ENCODE data around the gene CLDN19. TPM values are rescaled to one million over a fixed set of nuclear protein-coding genes. Genes with fewer than 3 reads are reported as not detected.
A peak's percentile ranks its signal among the peaks of the same experiment; 100 is the strongest.

The CLDN19 gene, protein sequence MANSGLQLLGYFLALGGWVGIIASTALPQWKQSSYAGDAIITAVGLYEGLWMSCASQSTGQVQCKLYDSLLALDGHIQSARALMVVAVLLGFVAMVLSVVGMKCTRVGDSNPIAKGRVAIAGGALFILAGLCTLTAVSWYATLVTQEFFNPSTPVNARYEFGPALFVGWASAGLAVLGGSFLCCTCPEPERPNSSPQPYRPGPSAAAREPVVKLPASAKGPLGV
- total RNA-seq (2021) (not detected in 2 replicates), Bru-seq, nascent RNA (not detected), BruChase-seq, experiment 1, labeled RNA remaining after a 2-hour chase (not detected), BruChase-seq, experiment 2, labeled RNA remaining after a 6-hour chase (not detected)
- long read RNA-seq = 0 reads

DNA sequence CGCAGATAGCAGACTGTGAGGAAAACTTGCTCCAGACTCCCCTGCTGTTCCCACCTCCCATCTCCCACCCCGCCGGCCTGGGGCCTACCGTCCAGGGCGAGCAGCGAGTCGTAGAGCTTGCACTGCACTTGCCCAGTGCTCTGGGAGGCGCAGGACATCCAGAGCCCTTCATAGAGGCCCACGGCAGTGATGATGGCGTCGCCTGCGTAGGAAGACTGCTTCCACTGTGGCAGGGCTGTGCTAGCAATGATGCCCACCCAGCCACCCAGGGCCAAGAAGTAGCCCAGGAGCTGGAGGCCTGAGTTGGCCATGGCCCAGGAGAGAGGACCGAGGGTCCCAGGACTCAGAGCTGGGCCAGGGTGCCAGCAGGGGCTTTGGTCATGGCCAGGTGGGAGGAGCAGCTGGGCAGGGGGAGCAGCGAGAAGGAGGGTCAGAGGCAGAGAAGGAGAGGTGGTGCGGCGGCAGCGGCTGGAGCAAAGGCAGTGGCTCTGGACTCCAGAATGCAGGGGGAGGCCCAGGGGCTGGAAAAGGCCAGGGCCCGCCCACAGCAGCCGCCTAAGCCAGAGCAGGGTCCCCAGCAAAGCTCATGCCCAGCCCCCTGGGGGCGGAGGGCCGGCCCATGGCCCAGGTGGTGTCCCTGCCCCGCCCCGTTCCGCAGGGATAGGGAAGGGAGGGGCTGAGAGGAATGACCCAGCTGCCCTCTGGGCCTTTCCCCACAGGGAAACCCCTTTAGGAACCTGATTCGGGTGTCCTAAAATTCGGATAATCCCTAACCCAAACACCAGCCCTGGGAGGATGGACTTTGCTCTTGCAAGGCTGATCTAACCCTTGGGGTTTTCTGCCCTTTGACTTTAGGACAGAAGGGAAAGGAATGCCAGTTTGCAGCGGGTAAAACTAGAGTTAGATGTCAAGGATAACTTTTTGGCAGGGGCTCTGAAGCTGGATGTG is at the start of gene CLDN19:
Gene CLDN19, minus strand, starts transcription at position 484 of the 948 bp plus-strand sequence. Its CDS starts 173 bp downstream, at position 311.
- intact Hi-C loops (cut with micrococcal nuclease; ENCODE audit: unreplicated experiment) = loop anchor here (10.0 kb wide), 1 partner anchor 395 kb away; no protein-coding TSS in a partner anchor
- CTCF ChIA-PET = no interaction called here
- Histone ChIP-seq H3K27ac (ENCODE audit: low read depth, low read length, poor library complexity, severe bottlenecking) (peak within 1 kb of the TSS; percentile 42), H3K4me1 (ENCODE audit: insufficient read depth, low read length, poor library complexity, severe bottlenecking) (peaks cover 11% of the 10 kb centered on the region), H3K9me3 (ENCODE audit: low read depth, low read length, poor library complexity, severe bottlenecking) (no peaks in the 10 kb centered on the region), H3K27me3 (replicated peaks; ENCODE audit: insufficient read depth, low read depth, low read length, poor library complexity) (no peaks in the 10 kb centered on the region), H3K4me3 (ENCODE audit: low read depth, low read length, poor library complexity, severe bottlenecking) (no peak within 1 kb of the TSS), H3K36me3 (ENCODE audit: insufficient read depth, low read length, poor library complexity, severe bottlenecking) (no peaks in the 10 kb centered on the region)
- no TSS peak for BruUV-seq (replicated peaks)
- TF ChIP-seq EZH2 (IDR thresholded peaks at IDR 0.05; ENCODE audit: borderline replicate concordance, low read depth, low read length, poor library complexity, severe bottlenecking) = no peak
- no peak for DNase-seq (ENCODE audit: low spot score)
- POLR2A ChIA-PET (ENCODE audit: low non-redundant PET) = no interaction called here

DNA sequence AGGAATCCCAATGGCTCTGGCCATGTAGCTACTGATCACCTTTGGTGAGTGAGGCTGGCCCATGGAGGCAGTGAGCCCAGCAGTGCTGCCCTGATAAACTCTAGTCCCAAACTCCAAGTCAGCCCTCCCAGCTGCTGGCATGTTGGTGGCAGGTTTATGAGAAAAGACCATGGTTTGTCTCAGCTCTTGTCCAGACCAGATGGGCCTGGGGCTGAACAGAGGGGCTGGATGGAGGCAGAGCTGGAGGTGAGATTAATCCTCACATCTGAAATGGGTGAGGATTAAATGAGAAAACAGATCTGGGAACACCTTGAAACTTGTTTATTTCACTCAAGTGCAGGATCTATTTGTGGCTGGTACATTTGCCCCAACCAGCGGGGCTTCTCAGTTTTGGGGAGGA is 48.0 kb upstream of the CLDN19 start:
- no TSS peak for BruUV-seq (replicated peaks)
- CTCF ChIA-PET = no interaction called here

DNA sequence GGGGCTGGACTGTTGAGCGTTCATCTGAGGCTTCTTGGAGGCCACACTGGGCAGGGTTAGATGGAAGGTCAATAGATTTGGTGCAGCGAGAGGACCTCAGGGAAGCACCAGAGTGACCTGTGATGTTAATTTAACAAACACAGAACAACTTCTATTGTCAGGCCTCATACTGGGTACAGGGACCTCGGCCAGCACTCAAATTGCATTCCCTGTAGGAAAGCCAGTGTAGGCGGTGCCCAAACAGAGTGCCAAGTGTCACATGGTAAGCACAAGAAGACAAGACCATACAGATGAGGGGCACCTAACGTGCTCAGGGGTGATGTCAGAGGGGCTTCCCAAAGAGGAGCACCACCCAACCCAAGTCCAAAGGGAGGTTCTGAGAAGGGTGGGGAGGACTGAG is 46.1 kb upstream of the CLDN19 start:
- DNase-seq (ENCODE audit: low spot score) = no peak
- ChIA-PET POLR2A (ENCODE audit: low non-redundant PET) (no interaction called here), CTCF (no interaction called here)
- Histone ChIP-seq H3K4me1 (ENCODE audit: insufficient read depth, low read length, poor library complexity, severe bottlenecking) (no peaks in the 10 kb centered on the region), H3K27ac (ENCODE audit: low read depth, low read length, poor library complexity, severe bottlenecking) (no peak overlapping the region), H3K9me3 (ENCODE audit: low read depth, low read length, poor library complexity, severe bottlenecking) (no peaks in the 10 kb centered on the region), H3K4me3 (ENCODE audit: low read depth, low read length, poor library complexity, severe bottlenecking) (no peak overlapping the region), H3K27me3 (replicated peaks; ENCODE audit: insufficient read depth, low read depth, low read length, poor library complexity) (no peaks in the 10 kb centered on the region), H3K36me3 (ENCODE audit: insufficient read depth, low read length, poor library complexity, severe bottlenecking) (peaks cover 8% of the 10 kb centered on the region)
- TF ChIP-seq, protein P1, sequence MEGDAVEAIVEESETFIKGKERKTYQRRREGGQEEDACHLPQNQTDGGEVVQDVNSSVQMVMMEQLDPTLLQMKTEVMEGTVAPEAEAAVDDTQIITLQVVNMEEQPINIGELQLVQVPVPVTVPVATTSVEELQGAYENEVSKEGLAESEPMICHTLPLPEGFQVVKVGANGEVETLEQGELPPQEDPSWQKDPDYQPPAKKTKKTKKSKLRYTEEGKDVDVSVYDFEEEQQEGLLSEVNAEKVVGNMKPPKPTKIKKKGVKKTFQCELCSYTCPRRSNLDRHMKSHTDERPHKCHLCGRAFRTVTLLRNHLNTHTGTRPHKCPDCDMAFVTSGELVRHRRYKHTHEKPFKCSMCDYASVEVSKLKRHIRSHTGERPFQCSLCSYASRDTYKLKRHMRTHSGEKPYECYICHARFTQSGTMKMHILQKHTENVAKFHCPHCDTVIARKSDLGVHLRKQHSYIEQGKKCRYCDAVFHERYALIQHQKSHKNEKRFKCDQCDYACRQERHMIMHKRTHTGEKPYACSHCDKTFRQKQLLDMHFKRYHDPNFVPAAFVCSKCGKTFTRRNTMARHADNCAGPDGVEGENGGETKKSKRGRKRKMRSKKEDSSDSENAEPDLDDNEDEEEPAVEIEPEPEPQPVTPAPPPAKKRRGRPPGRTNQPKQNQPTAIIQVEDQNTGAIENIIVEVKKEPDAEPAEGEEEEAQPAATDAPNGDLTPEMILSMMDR (conservative IDR thresholded peaks at IDR 0.05; ENCODE audit: low read depth, low read length) = no peak
- TF ChIP-seq EZH2 (IDR thresholded peaks at IDR 0.05; ENCODE audit: borderline replicate concordance, low read depth, low read length, poor library complexity, severe bottlenecking) = no peak
- BruUV-seq (replicated peaks) = no TSS peak
- intact Hi-C loops (cut with micrococcal nuclease; ENCODE audit: unreplicated experiment) = no loop called here

More for the DNA sequence above, 48.0 kb upstream of the CLDN19 start:
- no peak overlapping the region for H3K4me3 ChIP-seq (ENCODE audit: low read depth, low read length, poor library complexity, severe bottlenecking)
- no peak for TF ChIP-seq EZH2 (IDR thresholded peaks at IDR 0.05; ENCODE audit: borderline replicate concordance, low read depth, low read length, poor library complexity, severe bottlenecking)
- TF ChIP-seq, protein P1 (conservative IDR thresholded peaks at IDR 0.05; ENCODE audit: low read depth, low read length) = no peak
- H3K27ac ChIP-seq (ENCODE audit: low read depth, low read length, poor library complexity, severe bottlenecking) = no peak overlapping the region
- no peaks in the 10 kb centered on the region for H3K27me3 ChIP-seq (replicated peaks; ENCODE audit: insufficient read depth, low read depth, low read length, poor library complexity)
- DNase-seq (ENCODE audit: low spot score) = no peak
- intact Hi-C loops (cut with micrococcal nuclease; ENCODE audit: unreplicated experiment) = no loop called here
- no peaks in the 10 kb centered on the region for H3K4me1 ChIP-seq (ENCODE audit: insufficient read depth, low read length, poor library complexity, severe bottlenecking)
- no peaks in the 10 kb centered on the region for H3K9me3 ChIP-seq (ENCODE audit: low read depth, low read length, poor library complexity, severe bottlenecking)
- POLR2A ChIA-PET (ENCODE audit: low non-redundant PET) = no interaction called here
- peaks cover under 1% of the 10 kb centered on the region for H3K36me3 ChIP-seq (ENCODE audit: insufficient read depth, low read length, poor library complexity, severe bottlenecking)
